Testis (tissue), 2 donors: Measurements from ENCODE around the gene ZNF239.

ENCODE experiments used
- POLR2A ChIP-seq: fragments of 450-650 bp; IDR thresholded peaks from one replicate; pipeline ENCODE4 v1.6.1; 2017; ENCODE audit warnings: antibody characterized with exemption, mild to moderate bottlenecking, moderate library complexity
- TF ChIP-seq, protein P1 (sequence below), 3 experiments: fragments of 450-650 bp in 2 of 3; fragments of 200-600 bp in 1 of 3; sonication (generic) in 1 of 3; IDR thresholded peaks; one replicate each; pipeline ENCODE4 v1.5.1; 2016 to 2019; ENCODE audit warnings: antibody characterized with exemption in 3 of 3, mild to moderate bottlenecking in 2 of 3, moderate library complexity in 1 of 3

DNA sequence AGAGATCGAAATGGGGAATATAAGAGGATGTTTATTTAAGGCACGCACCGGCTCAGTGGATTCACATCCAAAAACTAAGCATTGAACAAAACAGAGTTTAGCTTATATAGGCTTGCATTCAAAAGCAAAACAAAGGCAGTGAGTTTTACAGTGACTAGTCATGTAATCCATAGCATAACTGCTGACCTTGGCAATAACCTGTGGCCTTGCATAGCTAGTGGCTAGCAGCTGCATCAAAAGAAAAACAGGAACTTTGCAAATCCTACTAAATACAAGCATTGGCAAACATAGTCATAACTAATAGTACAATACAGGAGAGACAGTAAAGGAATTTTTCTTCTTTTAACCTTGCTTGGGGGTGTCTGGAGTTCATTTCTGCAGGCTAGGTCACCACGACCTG is 22.1 kb upstream of the ZNF239 start:
- TF ChIP-seq, protein P1, sequence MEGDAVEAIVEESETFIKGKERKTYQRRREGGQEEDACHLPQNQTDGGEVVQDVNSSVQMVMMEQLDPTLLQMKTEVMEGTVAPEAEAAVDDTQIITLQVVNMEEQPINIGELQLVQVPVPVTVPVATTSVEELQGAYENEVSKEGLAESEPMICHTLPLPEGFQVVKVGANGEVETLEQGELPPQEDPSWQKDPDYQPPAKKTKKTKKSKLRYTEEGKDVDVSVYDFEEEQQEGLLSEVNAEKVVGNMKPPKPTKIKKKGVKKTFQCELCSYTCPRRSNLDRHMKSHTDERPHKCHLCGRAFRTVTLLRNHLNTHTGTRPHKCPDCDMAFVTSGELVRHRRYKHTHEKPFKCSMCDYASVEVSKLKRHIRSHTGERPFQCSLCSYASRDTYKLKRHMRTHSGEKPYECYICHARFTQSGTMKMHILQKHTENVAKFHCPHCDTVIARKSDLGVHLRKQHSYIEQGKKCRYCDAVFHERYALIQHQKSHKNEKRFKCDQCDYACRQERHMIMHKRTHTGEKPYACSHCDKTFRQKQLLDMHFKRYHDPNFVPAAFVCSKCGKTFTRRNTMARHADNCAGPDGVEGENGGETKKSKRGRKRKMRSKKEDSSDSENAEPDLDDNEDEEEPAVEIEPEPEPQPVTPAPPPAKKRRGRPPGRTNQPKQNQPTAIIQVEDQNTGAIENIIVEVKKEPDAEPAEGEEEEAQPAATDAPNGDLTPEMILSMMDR (IDR thresholded peaks at IDR 0.05), result no peak
- TF ChIP-seq POLR2A, result no peak
